ENCODE measurements around the gene TMEM132E.

Gene TMEM132E

DNA sequence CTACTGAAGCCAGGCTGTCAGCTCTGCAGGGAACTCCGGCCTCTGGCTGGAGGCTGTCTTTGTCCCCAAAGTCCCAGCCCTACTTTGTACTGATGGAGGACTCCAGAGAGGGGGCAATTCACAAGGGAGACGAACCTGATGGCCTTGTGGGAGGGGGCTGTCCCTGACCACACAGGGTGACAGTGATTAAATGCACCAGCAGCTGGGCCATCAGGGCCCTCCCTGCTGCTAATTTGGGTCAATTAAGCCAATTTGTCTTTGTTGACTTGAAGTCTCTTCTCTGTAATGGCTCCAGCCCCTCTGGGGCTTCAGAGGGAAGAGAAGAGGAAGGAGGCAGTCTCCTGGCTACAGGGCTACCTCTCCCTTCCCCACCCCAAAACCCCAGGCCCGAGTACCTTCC, 22.0 kb downstream of the TMEM132E start:
- DNase-seq (ENCODE audit: low read depth): no peak

DNA sequence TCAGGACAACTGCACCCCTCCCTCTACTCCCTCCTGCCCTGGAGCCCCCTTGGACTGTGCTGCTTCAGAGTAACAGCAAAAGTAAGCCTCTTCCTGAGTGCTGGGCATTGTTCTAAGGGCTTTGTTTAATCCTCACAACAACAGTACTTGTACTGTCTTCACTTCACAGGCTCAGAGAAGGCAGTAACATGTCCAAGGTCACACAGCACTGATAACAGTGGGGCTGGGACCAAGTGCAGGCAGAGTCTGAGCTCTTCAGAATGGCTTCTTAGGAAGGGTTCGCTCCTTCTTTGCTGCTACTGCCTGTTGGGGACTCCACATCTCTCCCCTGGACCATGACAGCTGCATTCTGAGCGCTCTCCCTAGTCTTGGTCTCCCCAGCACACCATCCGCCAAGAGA, 24.6 kb downstream of the TMEM132E start:
- no peak for DNase-seq (ENCODE audit: low read depth)

DNA sequence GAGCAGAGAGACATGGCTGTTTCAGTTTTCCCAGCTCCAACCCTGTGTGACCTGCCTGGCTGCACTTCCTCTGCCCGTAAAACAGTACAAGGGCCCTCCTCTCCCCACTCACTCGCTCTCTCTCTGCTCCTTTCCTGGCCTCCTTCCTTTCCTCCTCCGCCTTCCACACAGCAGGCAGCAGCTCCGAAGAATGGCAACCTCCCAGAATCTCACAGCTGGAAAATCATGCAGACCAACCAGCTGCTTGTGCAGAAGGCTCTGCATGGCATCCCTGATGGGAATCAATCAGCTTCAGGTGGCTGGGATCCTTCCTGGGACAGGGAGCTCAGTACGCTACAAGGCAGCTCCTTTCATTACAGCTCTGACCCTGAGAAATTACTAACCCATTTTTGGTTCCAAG, 27.4 kb downstream of the TMEM132E start:
- DNase-seq (ENCODE audit: low read depth): no peak

DNA sequence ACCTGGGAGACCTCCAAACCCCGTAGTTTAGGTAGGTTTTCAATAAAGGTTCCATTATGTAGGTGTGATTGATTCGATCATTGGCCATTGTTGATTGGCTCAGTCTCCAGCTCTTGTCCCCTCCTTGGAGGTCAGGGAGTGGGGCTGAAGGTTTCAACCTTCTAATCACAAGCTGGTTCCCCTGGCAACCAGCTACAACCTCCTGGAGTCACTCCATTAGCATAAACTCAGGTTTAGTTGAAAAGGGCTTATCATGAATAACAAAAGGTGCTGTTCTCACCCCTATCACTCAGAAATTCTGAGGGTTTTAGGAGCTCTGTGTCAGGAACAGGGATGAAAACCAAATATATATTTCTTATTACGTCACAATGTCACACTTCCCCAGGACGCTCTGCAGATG, 28.5 kb downstream of the TMEM132E start:
- DNase-seq (ENCODE audit: low read depth): no peak

DNA sequence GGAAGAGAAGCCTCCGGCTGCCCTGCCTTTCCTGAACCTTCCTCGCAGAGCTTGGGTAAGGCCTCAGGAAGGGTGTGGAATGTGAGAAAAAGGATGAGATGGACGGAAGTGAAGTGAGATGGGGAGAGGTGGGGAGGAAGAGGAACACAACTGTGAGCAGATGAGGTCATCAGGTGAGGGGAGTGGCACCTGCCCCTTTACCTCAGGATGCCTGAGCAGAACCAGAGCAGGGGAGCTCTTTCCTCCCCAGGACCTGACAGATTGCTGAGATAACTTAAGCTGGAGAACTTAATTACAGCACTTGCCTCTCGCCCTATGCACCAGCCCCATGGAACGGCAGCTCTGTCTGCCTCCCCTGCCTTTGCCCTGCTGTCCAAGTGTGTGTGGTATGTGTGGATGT, 29.8 kb downstream of the TMEM132E start:
- DNase-seq (ENCODE audit: low read depth): no peak

DNA sequence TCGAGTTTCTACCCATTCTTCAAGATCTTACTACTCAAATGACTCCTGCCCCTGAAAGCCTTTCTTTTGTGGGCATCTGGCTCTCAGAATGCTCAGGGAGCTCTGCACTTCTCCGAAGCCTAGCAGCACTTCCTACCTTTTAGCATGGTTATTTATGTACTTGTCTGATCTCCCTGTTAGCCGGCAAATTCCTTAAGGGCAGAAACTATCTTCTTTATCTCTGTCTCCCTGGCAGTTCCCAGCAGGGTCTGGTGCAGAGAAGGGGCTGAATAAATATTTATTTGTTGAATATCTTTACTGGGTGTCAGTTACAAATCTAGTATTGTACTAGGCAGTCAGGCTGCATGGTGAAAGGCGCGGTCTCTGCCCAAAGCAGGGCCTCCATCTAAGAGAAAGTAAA, 30.7 kb downstream of the TMEM132E start:
- DNase-seq (ENCODE audit: low read depth): no peak

DNA sequence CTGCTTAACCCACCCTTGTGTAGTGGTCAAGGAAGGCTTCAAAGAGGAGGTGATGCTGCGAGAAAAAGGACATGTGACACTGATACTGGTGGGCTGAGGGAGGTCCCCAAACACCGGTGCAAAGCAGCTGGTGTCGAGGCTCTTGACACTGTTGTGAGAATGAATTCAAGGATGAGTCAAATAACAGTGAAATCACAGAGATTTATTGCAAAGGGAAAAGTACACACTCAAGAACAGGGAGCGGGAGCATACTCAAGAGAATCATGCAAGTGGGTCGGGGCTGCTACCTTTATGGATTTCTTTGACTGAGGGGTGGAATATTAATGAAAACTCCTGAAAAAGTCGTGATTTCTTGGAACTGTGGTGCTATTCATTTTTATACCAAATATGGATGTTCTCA, 31.1 kb downstream of the TMEM132E start:
- no peak for DNase-seq (ENCODE audit: low read depth)

DNA sequence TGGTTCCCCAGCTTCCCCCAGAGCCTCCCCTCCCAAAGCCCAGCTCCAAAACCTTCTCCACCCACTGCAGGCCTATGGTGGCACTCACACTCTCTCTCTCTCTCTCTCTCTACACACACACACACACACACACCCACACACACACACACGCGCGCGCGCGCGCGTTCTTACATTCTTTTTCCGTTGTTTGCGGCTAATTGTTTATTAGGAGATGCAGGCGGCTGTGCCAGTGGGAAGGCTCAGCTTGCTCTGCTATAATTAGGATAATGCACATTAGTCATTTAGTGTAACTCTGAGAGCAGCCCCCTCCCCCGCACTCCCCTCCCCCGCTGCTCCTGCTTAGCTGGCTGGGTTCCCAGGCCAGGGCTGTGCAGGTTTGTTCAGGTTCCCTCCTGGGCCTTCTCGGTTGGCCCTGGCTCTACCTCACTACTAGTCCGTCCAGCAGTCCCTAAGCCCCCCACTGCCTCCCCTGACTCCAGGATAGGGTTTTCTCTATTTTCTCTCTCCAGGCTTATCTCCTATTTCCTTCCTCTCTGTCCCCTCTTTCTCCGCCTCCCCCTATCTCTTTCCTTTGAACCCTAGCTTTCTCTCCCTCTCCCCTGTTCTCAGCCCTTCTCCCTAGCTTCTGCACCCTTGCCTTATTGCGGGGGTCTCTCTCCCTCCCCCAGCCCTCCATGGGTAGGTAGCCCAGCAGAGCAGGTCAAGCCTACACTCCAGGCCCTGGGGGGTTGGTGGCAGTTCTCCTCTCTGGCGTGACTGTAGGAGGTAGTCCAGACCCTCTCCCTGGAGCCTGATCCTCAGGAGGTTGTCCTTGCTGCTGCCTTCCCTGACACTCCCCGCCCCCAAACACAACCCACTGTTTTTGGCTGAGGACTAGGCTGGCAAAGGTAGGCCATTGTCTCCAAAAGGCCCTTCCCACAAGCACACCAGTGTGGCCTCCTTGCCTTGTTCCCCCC, 34.0 kb downstream of the TMEM132E start:
- DNase-seq (ENCODE audit: low read depth): no peak

DNA sequence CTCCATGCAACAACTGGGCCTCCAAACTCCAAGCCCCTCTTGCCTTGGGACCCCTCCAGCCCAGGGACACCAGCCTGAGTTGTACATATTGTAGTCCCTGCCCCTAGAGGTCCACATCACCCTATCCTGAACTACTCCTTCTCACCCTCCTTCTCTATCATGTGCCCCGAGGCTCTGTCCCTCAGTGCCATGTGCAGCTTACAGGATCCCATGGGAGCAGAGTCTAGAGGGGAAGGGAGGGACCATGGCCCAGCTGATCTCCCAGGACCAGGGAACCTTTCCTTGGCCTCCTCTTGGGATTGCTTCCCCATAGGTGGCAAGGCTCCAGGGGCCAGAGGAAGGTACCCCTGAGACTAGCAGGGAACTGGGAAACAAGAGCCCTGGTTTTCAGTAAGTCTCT, 35.3 kb downstream of the TMEM132E start:
- DNase-seq (ENCODE audit: low read depth): no peak

DNA sequence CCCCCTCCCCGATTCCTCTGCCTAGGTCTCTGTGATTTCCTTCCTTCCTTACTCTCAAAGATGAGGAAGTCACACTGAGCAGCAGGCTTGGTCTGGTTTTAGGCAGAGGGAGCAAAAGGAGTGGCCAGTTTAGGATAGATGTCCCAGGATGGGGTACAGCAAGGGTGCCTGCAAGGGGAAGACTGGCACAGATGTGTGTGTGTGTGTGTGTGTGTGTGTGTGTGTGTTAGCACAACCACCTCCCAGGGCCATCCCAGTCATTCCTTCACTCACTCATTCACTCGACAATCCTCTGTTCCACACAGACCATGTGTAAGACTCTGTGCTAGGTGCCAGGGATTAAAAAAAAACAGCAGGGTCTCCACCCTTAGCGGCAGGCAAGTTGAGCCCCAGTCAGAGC, 35.9 kb downstream of the TMEM132E start:
- no peak for DNase-seq (ENCODE audit: low read depth)

DNA sequence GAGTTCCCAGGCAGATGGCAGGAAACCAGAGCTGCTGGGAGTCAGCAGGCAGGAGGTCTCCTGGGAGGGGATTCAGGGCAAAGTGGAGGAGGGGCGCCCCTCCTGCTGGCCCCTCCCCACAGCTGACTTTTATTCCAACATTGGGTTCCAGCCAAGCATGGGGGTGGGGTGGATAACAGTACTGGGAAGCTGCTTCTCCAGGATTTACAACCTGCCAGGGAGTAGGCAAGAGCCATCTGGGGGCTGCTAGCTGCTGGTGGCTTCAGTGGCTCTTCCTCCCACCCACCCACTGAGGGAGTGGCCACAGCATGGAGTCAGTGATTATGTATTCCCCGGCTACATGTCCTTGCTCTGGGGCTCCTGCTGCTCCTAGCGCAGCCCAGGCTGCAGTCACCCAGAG, 36.8 kb downstream of the TMEM132E start:
- no peak for DNase-seq (ENCODE audit: low read depth)

DNA sequence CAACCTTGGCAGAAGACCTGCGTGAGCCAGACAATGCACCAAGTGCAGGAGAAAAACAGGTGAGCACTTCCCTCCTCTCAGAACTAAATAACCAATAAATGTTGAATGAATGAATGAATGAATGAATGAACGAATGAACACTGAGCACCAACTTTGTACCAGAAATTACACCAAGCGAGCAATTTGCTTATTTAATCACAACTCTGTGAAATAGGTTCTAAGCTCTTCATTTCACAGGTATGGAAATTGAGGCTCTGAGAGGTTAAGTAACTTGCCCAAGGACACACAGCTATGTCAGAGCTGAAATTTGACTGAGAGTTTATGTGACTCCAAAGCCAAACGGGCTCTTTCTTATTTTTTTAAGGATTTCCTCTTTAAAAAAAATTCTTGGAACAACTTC, 38.0 kb downstream of the TMEM132E start:
- DNase-seq (ENCODE audit: low read depth): no peak

DNA sequence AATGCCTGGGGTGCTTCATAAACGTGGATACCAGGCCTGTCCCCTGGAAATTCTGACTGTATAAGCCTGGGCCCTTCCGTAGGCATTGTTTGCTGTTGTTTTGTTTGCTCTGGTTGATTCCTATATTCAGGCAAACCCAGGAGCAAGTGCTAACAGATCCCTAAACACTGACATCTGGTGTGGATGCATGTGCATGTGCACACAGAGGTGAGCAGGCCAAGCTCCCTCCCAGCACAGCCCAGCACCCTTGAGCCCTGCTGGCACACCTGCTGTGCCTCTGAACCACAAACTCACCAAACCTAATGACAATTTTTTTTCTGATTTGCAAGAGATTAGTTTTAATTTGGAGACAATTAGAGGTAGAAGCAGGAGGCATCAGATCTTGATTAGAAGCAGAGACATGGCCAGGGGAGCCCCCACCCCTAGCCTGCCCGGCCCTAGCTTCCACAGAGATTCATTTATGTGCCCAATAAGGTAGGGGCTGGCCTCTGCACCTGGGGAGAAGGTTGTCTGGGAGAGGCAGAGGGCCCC, 40.4 kb downstream of the TMEM132E start:
- DNase-seq (ENCODE audit: low read depth): no peak

DNA sequence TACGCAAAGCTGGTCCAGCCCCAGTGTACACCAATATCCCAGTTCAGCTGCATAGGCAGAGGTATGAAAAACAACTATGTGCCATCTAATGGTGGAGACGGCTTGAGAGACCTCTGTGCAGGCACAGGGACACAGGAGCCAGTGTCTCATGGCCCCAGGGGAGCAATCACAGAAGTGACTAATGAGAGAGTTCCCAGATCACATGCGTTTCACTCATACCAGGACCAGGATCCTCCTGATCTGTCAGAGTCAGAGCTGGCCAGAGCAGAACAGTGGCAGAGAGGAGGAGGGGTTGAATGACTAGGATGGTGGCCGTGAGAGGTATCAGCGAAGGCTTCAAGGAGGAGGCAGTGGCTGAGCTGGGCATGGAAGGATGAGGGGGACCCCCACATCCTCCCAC, 41.1 kb downstream of the TMEM132E start:
- no peak for DNase-seq (ENCODE audit: low read depth)

DNA sequence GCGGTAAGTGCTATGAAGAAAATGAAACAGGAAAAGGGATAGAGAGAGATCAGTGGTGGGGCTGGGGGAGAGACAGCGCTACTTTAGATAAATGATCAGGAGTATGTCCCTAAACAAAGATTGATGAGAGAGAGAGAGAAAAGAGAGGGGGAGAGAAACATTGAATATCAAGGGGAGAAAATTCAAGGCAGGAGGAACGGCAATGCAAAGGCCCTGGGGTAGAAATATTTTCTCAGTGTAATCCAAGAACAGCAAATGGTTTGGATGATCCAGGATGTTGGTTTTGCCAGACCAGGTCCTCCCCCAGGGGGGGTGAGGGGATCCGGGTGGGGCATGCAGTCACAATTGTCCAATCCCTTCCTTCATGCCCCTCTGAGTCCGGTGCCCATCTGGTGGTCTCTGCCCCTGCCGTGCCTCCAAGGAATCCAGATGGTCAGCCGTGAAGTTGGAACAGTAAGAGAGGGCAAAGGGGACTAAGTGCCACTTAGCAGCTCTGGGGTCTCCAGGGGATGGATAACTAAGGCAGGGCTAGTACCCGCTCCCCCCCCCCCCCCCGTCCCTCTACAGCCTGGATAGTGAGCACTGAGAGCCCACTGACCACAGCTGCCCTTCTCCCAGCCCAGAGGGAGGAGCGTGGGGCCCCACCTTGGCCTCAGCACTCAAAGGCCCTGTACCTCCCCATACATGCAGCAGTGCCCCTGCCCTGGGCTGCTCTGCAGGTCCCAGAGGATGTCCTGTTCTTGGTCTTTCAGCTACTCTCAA, 43.7 kb downstream of the TMEM132E start:
- DNase-seq (ENCODE audit: low read depth): no peak

DNA sequence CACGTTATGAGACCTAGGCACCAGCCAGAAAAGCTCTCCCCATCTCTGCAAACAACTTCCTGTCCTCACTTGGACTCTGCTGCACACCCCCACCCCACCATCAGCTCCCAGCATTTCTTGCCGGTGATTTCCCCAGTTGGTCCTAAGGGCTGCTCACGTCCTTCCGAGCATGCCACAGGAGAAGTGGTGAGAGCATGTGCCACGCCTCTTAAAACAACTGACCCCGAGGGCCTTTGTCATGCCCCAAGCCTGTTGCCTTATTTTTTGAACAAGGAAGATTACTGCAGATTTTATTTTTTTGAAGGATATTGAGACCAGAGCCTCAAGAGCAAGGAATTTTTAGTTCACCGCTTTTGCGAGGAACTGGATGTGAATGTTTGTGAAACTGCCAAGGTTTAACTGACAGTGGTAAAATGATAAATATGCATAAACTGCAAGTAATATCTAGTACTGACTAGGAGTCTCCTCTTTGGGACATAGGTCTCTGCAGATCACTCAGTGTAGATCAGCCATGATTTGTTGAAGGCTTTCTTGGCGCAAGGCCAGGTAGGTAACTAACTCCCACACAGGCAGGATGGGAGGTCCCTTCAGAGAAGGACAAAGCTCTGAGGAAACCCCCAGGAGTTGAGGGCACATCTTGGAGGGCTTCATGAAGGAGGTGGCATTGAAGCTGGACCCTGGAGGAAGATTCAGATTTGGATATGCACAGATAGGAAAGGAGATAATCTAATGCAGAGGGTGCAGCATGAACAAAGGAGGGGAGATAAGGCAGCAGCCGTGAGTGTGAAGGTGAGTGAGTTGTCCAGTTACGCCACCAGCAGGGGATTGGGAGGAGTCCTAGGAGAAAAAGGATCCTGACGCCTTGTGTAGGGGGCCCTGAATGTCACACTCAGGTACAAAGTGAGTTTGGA, 44.7 kb downstream of the TMEM132E start:
- DNase-seq (ENCODE audit: low read depth): no peak

DNA sequence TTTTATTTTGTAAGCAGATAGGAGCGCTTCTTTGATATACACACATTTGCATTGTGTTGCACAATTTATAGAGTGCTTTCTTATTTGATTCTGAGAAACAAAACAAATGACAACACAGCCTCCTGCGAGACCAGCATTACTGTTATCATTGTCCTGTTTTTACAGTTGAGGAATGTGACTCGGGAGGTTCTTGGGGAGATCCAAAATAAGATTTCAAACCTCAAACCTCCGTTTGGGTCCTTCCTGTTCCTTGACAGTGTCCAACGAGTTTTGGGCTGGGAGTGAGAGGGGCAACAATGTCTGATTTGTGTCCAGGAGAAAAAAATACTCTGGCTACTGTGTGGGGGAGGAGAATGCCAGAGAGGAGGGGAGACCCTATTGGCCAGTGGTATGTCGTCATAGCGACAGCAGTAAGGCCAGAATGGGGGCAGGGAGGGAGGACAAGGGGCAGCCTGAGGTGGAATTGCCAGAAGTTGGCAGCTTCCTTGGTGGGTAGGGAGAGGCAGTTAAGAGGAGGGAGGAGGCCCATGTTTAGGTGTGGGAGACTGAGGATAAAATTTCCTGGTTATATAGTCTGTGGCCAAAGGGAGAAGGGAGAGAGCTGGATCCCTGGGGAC, 45.5 kb downstream of the TMEM132E start:
- no peak for DNase-seq (ENCODE audit: low read depth)

DNA sequence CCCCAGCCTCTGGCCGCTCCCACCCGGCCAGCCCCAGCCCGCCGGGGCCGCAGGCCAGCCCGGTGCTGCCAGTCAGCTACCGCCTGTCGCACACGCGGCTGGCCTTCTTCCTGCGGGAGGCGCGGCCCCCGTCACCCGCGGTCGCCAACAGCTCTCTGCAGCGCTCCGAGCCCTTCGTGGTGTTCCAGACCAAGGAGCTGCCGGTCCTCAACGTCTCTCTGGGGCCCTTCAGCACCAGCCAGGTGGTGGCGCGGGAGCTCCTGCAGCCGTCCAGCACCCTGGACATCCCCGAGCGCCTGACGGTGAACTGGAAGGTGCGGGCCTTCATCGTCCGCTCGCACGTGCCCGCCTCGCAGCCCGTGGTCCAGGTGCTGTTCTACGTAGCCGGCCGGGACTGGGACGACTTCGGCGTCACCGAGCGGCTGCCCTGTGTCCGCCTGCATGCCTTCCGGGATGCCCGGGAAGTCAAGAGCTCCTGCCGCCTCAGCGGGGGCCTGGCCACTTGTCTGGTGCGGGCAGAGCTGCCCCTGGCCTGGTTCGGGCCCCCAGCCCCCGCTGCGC, 46.8 kb downstream of the TMEM132E start:
- no peak for DNase-seq (ENCODE audit: low read depth)

DNA sequence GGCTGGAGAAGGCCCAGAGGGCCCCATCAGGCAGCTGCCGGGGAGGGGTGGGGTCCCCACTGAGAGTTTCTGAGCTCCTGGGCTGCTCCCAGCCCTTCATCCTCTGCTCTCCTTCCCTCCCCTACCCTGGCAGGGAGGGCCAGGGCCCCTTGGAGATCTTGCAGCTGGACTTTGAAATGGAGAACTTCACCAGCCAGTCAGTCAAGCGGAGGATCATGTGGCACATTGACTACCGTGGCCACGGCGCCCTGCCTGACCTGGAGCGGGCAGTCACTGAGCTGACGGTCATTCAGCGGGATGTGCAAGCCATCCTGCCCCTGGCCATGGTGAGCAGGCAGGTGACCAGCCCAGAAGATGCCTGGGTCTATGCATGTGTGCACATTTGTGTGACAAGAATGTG, 49.5 kb downstream of the TMEM132E start:
- DNase-seq (ENCODE audit: low read depth): no peak

DNA sequence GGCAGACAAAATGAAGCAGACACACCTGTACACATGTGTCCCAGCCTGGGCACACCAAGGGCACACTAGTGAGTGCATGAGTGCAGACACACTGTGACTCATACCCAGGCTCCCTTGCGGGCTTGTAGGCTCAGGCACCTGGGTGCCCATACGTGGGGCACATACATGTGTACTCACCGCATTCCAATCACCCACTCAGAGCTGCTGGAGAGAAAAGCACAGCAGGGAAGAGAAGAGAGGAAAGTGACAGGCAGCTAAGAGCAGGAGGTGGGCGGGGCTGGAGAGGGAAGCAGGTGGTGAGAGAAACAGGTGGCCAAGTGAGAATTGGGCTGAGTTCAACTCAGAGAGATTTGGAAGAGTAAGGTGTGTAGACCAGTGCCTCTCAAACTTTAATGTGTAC, 54.0 kb downstream of the TMEM132E start:
- no peak for DNase-seq (ENCODE audit: low read depth)

DNA sequence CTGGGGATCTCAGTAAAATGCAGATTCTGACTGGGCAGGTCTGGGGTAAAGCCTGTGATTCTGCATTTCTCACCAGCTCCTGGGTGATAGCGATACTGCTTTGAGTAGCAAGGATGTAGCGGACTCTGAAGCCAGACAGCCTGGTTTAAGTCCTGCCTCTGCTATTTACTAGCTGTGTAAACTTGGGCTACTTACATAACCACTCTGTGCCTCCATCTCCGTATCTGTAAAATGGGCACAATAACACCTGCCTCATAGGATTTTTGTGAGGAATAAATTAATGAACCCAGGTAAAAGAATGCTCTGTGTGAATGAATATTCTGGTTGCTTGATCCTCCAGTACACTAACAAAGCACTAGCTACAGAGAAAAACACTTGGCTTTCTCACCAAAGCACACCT, 54.4 kb downstream of the TMEM132E start:
- DNase-seq (ENCODE audit: low read depth): no peak

Data from activated T-helper 1 cell treated with Interleukin-2 at 50 U/mL for 16 hours (primary cell).